HG03103 (cell line): ENCODE data around the gene COL5A1.

ENCODE experiments used
- ATAC-seq: cut with Tn5 transposase; IDR thresholded peaks from one replicate; pipeline ENCODE4 v1.9.1; 2021; ENCODE audit warnings: low read depth; ENCODE audit not compliant: unreplicated experiment

COL5A1 gene

GRCh38 chr9:134606951-134607731 is 34.5 kb upstream of the COL5A1 start:
- no peak for ATAC-seq

DNA sequence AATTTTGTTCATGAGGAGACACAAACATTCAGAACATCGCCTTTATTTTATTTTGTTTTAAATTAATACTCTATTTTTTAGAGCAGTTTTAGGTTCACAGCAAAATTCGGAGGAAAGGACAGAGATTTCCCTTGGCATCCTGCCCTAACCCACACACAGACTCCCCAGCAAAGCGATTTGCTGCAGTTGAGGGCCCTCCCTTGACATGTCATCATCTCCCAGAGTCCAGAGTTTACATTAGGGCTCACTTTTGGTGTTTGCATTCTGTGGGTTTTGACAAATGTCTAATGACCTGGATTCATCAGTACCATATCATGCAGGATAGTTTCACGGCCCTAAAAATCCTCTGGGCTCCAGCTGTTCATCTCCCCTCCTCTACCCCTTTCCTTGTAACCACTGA is 33.6 kb upstream of the COL5A1 start:
- no peak for ATAC-seq

- ATAC-seq = no peak
Measured at GRCh38 chr9:134611046-134611445, 30.6 kb upstream of the COL5A1 start.

DNA sequence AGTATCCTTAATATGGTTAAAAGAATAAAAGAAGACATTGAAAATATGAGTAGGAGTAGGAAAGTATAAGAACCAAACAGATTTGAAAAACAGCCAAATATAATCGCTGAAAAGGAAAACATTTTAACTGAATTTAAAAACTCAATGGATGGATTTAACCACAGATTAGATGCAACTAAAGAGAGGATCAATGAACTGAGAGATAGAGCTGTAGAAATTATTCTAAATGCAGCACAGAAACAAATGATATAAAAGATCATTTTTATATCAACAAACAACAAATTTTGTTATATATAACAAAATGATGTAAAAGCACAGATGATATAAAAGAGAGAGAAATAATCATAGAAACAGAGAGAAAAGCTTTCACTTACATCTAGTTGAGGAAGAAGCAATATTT is 29.3 kb upstream of the COL5A1 start:
- ATAC-seq = no peak

- ATAC-seq = no peak
Measured at GRCh38 chr9:134612715-134613114, 28.9 kb upstream of the COL5A1 start.

DNA sequence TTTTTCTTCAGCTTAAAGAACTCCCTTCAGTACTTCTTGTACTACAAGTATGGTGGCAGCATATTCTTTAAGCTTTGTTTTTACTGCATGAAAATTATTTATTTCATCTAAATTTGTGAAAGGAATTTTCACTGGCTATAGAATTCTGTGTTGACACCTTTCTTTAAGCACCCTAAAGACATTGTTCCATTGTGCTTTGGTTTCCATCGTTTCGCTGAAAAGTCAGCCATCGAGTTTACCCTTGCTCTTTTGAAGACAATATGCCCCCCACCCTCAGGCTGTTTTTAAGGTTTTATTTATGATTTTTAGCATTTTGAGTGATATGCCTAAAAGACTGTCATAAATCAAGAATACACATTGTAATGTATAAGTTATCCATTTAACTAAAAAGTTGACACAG is 27.3 kb upstream of the COL5A1 start:
- no peak for ATAC-seq

- ATAC-seq = no peak
Measured at GRCh38 chr9:134616341-134616740, 25.3 kb upstream of the COL5A1 start.

- ATAC-seq = no peak
Measured at GRCh38 chr9:134617246-134617645, 24.4 kb upstream of the COL5A1 start.

DNA sequence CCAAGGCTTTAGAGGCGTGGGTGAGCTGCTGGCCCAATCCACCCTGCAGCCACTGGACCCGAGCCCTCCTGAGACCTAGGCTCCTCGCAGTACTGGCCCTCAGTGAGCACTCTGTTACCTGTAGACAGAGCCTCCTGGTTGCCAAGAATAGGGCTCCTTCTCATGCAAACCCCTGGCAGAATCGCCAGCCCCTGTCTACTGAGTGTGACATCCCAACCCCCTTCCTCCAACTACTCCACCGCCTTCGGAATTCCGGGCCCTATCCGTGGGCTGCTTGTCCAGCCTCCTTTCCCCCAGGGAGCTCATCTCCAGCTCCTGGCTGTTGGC is 23.8 kb upstream of the COL5A1 start:
- ATAC-seq = no peak

DNA sequence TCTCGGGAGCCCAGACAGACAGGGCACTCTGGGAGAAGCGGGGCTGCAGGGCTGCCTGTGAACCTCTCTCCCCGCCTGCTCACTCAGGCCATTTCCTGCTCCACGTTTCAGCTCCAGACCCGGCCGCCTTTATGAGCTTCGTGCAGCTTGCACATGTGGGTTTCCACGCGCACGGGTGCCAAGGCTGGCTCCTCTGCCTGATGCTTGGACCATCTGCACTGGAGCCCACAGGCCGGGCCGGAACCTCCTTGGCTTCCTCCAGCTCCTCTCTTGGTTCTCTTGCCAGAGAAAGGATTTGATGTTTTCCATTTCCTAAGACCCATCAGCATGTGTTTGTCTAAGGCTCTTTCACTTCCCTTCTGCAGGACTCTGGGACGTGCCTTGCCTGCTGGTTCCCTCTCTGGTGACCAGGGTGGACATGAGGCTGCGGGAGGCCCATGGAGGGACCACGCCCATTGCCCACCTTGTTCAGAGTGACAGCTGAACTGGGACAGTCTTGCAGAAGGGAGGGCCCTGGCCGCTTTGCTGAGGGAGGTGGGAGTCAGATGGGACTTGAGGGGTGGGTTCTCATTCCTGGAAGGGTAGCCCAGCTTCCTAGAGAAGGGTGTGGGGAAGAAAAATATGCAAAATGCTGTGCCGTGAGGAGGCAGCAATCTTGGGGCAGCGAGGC is 23.3 kb upstream of the COL5A1 start:
- no peak for ATAC-seq

GRCh38 chr9:134618833-134619447 is 22.7 kb upstream of the COL5A1 start:
- ATAC-seq = no peak

DNA sequence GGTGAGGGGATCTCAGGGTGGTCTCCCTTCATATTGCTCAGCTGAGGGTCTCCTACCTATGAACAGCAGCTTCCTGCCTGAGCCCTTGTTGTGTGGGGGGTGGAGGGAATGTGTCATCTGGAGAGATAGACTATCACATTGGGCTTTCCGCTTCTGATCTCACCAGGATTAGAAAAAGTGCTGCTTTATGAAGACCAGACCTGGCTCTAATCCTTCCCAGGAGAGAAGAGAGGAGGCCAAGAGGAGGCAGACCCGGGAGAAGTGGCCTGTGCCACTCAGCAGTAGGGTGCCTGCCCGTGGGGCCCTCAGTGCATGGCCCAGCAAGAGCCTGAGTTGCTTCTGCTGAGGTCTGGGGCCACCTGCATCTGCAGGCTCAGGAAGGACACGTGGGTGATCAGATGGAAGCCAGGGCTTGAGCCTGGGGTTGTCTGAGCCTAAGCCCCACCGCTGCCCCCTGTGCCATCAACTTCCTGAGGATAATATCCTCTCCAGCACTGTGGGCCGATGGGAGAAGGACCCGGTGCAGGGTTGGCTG is 22.1 kb upstream of the COL5A1 start:
- no peak for ATAC-seq

- no peak for ATAC-seq
Measured at GRCh38 chr9:134619983-134620661, 21.5 kb upstream of the COL5A1 start.

GRCh38 chr9:134620751-134621557 is 20.6 kb upstream of the COL5A1 start:
- ATAC-seq = no peak

GRCh38 chr9:134621558-134622110 is 20.0 kb upstream of the COL5A1 start:
- no peak for ATAC-seq

- no peak for ATAC-seq
Measured at GRCh38 chr9:134622896-134623257, 18.7 kb upstream of the COL5A1 start.

GRCh38 chr9:134623258-134624066 is 18.1 kb upstream of the COL5A1 start:
- no peak for ATAC-seq

GRCh38 chr9:134624137-134624591 is 17.4 kb upstream of the COL5A1 start:
- ATAC-seq = no peak

GRCh38 chr9:134624621-134625181 is 16.9 kb upstream of the COL5A1 start:
- no peak for ATAC-seq
